RPMI7951 (cell line): ENCODE results near the gene GRIN1. TPM values are rescaled to one million over a fixed set of nuclear protein-coding genes. Genes with fewer than 3 reads are reported as not detected.

Experiments
- DNase-seq: peaks from one replicate; pipeline ENCODE4 v3.0.0-alpha.2; 2012; ENCODE audit warnings: low read depth
- total RNA-seq: library from RNA; depleted of rRNA; stranded (reverse); fragments of >200 nt; shearing (Covaris generic); gene quantifications from 2 replicates; pipeline ENCODE4 v1.2.3, GENCODE V29; 2014

Gene GRIN1
- total RNA-seq, 1 experiment from 2014 or later = not detected

- no peak for DNase-seq
Measured at GRCh38 chr9:137148242-137148641, 9.3 kb downstream of the GRIN1 start.

- DNase-seq = no peak
Measured at GRCh38 chr9:137148661-137149060, 9.7 kb downstream of the GRIN1 start.

- no peak for DNase-seq
Measured at GRCh38 chr9:137149363-137149762, 10.4 kb downstream of the GRIN1 start.

DNA sequence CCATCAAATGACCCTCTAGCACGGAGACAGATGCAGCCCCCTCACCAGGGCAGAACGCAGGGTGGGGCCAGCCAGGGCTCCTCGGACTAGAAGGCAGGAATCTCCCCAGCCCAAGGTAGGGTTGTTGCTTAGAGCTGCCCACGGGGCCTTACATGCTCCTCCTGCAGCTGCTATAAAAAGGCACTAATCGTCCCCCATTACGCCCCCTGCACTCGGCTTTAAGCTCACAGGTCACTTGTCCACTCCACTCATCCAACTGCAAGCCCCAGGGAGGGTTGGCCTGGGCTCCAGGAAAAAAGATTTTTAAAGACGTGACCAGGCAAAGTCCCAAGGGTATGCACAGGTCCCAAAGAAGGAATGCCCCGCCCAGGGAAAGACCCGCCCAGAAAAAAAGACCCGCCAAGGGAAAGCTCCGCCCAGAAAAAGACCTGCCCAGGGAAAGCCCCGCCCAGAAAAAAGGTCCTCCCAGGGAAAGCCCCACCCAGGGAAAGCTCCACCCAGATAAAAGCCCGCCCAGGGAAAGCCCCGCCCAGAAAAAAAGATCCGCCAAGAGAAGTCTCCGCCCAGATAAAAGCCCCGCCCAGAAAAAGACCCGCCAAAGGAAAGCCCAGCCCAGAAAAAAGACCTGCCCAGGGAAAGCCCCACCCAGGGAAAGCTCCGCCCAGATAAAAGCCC is 11.1 kb downstream of the GRIN1 start:
- no peak for DNase-seq

- DNase-seq = peak; percentile 78
Measured at GRCh38 chr9:137150617-137151457, 11.9 kb downstream of the GRIN1 start.

DNA sequence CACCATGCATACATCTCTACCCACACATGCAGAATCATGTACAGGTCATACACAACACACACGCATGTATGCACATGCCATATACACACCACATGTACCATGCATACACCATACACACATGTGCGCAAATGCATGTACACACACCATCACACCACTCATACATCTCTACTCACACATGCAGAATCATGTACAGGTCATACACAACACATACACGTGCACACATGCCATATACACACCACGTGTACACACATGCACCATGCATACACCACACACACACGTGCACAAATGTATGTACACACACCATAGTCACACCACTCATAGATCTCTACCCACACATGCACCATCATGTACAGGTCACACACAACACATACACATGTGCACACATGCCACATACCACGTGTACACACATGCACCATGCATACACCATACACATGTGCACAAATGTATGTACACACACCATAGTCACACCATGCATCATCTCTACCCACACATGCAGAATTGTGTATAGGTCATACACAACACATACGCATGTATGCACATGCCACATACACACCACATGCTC is 14.0 kb downstream of the GRIN1 start:
- DNase-seq = no peak

DNA sequence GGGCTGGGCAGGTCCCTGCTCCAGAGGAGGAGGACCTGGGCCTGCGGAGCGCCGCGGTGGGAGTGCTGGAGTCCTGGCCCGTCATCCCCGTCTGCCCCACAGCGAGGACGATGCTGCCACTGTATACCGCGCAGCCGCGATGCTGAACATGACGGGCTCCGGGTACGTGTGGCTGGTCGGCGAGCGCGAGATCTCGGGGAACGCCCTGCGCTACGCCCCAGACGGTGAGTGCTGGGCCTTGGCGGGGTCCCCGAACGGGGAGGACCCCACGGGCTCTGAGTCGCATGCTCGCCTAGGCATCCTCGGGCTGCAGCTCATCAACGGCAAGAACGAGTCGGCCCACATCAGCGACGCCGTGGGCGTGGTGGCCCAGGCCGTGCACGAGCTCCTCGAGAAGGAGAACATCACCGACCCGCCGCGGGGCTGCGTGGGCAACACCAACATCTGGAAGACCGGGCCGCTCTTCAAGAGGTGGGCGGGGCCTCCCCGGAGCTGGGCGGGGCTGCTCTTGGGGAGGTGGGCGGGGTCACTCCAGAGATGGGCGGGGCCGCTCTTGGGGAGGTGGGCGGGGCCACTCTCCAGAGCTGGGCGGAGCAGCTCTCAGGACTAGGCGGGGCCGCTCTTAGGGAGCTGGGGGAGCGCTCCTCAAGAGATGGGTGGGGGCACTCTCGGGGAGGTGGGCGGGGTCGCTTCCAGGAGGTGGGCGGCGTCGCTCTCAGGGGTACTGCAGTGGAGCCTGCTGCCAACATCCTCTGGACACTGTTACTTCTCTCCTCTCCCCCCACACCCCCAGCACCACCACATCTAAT is 17.8 kb downstream of the GRIN1 start:
- DNase-seq = peak; percentile 26

DNA sequence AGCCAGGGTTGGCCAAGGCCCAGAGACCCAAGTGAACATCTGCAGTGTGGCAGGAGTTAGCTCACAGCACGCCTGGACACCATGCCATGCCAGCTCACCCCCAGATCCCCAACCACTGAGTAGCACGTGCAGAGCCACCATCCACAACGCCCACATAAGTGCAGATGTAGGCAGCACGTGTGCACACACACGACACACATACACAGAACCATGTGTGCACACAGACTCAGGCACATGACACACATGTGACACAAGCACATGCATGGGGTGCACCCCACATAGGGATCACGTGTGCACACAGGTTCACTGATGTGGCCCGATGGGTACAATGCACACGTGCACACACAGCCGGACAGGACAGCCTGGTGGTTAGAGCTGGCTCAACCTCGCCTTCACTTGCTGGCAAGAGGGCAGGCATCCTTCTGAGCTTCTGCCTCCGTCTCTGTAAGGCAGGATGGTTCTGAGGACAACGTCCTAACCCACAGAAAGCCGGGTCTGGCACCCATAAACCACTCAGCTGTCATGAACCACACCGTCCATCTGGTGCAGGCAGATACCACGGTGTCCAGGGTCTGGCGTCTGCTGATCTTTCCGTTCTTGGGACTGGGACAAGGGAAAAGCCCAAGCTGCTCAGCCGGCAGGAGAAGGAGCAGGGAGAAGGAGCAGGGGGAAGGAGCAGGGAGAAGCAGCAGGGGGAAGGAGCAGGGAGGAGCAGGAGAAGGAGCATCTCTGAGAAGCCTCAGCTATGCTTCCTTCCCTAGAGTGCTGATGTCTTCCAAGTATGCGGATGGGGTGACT is 18.9 kb downstream of the GRIN1 start:
- DNase-seq = peak; percentile 23

DNA sequence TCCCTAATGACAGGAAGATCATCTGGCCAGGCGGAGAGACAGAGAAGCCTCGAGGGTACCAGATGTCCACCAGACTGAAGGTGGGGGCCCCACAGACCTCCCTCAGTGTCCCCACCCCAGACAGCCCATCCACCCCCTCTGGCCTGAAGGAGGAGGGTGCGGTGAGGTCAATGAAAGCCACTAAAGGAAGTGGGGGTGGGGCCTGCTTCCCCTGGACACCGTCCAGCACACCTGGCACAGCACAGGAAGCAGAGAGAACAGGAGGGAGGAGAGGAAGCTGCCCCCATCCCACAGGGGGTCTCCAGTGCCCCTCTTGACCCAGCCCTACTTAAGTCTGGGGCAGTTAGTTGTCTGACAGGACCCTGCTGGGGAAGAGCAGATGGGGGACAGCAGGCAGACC is 19.7 kb downstream of the GRIN1 start:
- no peak for DNase-seq

- no peak for DNase-seq
Measured at GRCh38 chr9:137159105-137160053, 20.4 kb downstream of the GRIN1 start.

DNA sequence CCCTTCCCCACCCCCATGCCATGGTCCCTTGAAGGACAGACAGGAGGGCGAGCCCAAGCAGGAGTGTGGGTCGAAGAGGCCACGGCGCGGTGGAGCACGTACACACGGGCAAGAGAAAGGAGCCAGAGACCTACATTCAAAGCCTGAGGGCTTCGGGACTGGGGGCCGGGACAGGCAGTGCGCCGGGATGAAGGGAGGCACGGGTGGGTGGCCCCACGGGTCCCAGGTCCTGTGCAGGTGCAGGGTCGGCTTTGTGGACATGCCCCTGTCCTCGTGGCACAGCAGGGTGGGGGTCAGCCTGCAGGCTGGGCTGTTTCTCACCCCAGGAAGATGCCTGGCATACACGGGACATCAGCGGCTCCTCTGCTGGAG is 21.1 kb downstream of the GRIN1 start:
- no peak for DNase-seq

DNA sequence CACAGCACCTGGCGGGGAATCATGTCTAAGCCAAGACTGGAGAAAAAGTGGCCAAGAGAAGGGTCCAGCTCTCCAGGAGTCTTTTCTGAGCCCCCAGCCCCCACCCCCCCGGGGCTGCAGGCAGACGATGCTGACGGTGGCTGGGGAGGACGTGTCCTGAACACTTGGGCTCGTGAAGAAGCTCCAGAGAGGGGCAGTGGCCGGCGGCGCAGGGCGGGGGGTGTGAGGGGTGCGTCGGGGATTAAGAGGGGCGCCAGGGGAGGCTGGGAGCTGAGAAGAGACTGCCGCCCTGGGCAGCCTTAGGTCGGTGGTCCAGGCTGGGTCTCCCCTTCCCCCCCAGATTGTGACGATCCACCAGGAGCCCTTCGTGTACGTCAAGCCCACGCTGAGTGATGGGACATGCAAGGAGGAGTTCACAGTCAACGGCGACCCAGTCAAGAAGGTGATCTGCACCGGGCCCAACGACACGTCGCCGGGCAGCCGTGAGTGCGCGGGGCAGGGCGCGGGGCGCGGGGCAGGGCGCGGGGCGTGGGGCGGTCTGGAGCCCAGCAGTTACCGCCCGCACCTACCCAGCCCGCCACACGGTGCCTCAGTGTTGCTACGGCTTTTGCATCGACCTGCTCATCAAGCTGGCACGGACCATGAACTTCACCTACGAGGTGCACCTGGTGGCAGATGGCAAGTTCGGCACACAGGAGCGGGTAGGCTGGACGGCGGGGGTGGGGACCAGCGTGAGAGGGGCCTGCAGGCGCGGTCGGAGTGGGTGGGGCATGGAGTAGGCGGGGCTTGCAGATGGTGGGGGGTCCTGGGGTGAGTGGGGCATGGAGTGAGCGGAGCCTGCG is 22.0 kb downstream of the GRIN1 start:
- no peak for DNase-seq

DNA sequence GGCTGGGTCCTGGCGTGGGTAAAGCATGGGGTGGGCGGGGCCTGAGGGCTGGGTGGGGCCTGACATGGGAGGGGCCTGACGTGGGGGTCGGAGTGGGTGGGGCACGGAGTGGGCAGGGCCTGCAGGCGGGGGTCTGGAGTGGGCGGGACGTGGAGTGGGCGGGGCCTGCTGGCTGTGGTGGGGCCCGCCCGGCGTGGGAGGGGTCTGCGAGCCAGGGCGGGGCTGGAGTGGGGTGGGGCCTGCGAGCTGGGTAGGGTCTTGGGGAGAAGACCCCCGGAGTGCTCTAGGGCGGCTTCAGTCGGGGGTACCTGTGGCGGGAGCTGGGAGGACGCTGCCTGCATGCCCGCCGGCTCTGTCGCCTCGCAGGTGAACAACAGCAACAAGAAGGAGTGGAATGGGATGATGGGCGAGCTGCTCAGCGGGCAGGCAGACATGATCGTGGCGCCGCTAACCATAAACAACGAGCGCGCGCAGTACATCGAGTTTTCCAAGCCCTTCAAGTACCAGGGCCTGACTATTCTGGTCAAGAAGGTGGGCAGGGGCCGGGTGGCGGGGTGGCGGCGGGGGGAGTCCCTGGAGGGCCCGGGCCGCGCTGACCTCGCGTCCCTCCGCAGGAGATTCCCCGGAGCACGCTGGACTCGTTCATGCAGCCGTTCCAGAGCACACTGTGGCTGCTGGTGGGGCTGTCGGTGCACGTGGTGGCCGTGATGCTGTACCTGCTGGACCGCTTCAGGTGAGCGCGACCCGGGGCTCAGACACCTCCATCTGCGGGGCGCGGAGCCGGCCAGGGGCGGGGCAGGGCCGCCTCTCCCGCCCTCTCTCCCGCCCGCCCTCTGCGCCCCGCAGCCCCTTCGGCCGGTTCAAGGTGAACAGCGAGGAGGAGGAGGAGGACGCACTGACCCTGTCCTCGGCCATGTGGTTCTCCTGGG is 22.9 kb downstream of the GRIN1 start:
- DNase-seq = no peak

- DNase-seq = no peak
Measured at GRCh38 chr9:137162505-137163364, 23.8 kb downstream of the GRIN1 start.

- peak; percentile 31 for DNase-seq
Measured at GRCh38 chr9:137163365-137163715, 24.4 kb downstream of the GRIN1 start.

GRCh38 chr9:137163805-137164204 is 24.9 kb downstream of the GRIN1 start:
- DNase-seq = no peak
